ENCODE data around the gene MACROD2.

GRCh38 chr20:16051968-16052367 lies 2056.7 kb downstream of the MACROD2 start:
- TF ChIP-seq POLR2A (IDR thresholded peaks at IDR 0.05) (no peak), CTCF (IDR thresholded peaks at IDR 0.05) (no peak), EP300 (IDR thresholded peaks at IDR 0.05) (no peak)

Data from ovary (tissue), 3 donors.